Esophagus squamous epithelium (tissue), 4 donors: ENCODE measurements around the gene NFYB.

Experiments used
- CTCF ChIP-seq, 6 experiments: fragments of 450-650 bp in 4 of 6; fragments of 200-600 bp in 2 of 6; sonication (generic) in 2 of 6; IDR thresholded peaks; one replicate each; pipeline ENCODE4 v1.5.1; 2016 to 2019; ENCODE audit warnings: antibody characterized with exemption in 6 of 6, mild to moderate bottlenecking in 4 of 6, moderate library complexity in 4 of 6
- POLR2A ChIP-seq, 4 donors: fragments of 450-650 bp; IDR thresholded peaks; one replicate each; pipeline ENCODE4 v1.6.1; 2017; ENCODE audit warnings: antibody characterized with exemption in 4 of 4, mild to moderate bottlenecking in 4 of 4, moderate library complexity in 3 of 4

- TF ChIP-seq POLR2A (IDR thresholded peaks at IDR 0.05) (no peak), CTCF (IDR thresholded peaks at IDR 0.05) (no peak)
Observed at GRCh38 chr12:104079024-104079423, 59.0 kb downstream of the NFYB start.
